GM12875 (cell line): Measurements from ENCODE around the gene SLIT3.

Experiments used
- H3K4me3 ChIP-seq: one replicate; pipeline ENCODE4 v1.5.1; 2011; ENCODE audit warnings: low read depth, low read length, control low read depth
- TF ChIP-seq, protein P1 (sequence below): IDR thresholded peaks from 2 replicates; pipeline ENCODE4 v1.5.1; 2011; ENCODE audit warnings: low read depth, mild to moderate bottlenecking, control low read depth, inconsistent platforms, low read length, moderate library complexity, borderline replicate concordance; ENCODE audit not compliant: insufficient read depth

SLIT3 gene

GRCh38 chr5:168792678-168793077 is 508.3 kb downstream of the SLIT3 start:
- TF ChIP-seq, protein P1, sequence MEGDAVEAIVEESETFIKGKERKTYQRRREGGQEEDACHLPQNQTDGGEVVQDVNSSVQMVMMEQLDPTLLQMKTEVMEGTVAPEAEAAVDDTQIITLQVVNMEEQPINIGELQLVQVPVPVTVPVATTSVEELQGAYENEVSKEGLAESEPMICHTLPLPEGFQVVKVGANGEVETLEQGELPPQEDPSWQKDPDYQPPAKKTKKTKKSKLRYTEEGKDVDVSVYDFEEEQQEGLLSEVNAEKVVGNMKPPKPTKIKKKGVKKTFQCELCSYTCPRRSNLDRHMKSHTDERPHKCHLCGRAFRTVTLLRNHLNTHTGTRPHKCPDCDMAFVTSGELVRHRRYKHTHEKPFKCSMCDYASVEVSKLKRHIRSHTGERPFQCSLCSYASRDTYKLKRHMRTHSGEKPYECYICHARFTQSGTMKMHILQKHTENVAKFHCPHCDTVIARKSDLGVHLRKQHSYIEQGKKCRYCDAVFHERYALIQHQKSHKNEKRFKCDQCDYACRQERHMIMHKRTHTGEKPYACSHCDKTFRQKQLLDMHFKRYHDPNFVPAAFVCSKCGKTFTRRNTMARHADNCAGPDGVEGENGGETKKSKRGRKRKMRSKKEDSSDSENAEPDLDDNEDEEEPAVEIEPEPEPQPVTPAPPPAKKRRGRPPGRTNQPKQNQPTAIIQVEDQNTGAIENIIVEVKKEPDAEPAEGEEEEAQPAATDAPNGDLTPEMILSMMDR = no peak
- no peak overlapping the region for H3K4me3 ChIP-seq

DNA sequence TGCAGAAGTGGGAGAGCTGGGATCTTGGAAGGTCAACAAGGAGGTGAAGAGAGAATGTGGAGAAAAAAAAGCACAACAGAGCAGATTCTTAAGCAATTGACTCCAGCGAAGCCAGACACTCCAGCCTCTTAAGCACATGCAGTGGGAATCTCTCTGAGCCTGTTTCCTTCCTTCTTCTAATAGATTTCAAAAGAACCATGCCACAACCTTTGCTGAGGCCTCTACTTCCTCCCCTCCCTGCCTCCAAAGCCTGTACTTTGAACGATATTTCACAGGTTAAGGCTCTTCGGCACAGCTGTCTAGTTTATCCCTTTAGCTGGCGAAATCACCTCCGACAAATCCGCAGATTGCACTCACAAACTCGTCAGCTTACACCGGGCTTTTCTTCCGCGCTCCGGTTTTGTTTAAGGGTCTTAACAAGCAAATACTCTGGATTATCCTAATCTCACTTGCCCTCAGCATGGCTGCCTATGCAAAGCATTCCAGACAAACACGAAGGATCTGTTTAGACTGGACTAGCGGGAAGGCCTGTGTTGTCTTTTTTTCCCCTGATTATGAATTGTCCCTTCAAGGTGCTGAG is 510.2 kb downstream of the SLIT3 start:
- TF ChIP-seq, protein P1 = no peak
- no peak overlapping the region for H3K4me3 ChIP-seq

- TF ChIP-seq, protein P1 = no peak
- no peak overlapping the region for H3K4me3 ChIP-seq
Measured at GRCh38 chr5:168790002-168790635, 510.8 kb downstream of the SLIT3 start.

DNA sequence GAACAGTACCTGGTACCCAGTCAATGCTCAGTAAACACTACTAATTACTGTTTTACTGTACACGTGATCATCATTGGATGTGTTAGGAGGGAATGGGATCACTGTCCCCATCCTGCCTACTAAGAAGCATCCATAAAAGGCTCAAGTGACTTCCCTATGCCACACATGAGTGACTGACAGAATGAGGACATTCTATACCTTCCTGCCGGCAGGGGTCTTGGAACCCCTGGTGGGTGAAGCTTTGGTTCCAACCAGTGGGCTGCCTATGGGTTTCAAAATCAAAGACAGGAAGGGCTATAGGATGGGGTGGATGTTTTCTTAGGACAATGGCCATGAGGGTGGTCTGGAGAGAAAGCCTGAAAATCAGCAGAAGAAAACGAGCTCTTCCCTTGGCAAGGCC is 512.2 kb downstream of the SLIT3 start:
- TF ChIP-seq, protein P1 = no peak
- no peak overlapping the region for H3K4me3 ChIP-seq

DNA sequence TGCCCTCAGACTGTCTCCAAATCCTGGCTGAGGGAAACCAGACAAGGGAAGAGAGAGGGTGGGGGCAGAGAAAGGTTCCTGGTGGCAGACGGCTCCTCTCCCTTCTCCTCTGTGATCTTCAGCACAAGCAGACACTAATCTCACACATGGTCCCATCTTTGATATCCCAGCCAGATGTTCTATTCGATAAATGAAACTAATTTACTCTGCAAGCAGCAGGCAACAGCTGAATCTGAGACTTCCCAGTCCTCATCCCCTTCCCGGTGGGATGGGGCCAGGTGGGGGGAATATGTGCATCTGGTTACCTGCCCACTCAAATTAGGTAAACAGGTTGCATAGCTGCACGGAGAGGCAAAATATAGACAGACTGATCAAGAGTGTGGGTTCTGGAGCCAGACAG is 512.8 kb downstream of the SLIT3 start:
- TF ChIP-seq, protein P1 = no peak
- no peak overlapping the region for H3K4me3 ChIP-seq

DNA sequence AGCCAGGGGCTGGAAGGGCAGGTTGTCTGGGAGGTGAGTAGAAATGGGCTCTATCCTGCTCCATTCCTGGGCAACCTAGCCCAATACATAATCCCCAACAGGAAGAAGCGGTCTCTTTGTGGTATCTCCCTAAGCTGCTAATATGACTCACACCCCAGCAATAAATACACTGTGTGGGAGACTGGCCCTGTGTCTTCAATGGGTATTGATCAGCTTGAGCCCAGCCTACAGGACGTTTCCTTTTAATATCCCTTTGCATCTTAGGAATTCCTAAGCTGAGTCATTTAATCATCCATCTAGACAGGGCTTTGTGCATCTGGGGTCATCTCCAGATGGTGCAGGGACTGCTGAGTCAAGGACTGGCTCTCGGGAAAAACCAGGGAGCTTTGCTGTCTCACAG is 514.8 kb downstream of the SLIT3 start:
- TF ChIP-seq, protein P1 = no peak
- H3K4me3 ChIP-seq = no peak overlapping the region

DNA sequence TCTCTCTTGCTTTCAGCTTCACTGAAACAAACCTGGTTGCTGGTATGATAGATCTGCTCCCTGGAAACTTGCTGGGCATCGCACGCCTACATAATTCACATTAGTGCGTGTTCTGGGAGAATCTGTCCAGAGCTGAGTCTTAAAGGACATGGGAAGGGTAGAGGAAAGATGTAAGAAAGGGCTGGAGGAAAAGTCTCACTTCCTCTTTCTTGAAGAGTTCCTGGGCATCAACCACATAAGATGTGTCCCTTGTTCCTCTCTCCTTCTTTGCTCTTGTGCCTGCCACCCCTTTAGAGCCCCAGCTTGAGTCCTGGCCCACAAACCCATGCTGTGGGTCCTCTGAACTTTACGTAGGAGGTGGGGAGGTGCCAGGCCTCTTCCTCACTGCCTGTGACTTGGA is 516.5 kb downstream of the SLIT3 start:
- no peak overlapping the region for H3K4me3 ChIP-seq
- TF ChIP-seq, protein P1 = no peak
